ENCODE measurements around the gene ARSI. TPM values are rescaled to one million over a fixed set of nuclear protein-coding genes. Genes with fewer than 3 reads are reported as not detected.

ARSI gene
- total and polyA plus RNA-seq, 2 donors (not counting 3 experiments of a cell fraction or from before 2014, with no cell fraction given), result 0.17 to 0.20 TPM

- Histone ChIP-seq H3K4me3 (replicated peaks in 1 of 3; ENCODE audit: insufficient read depth in 1 of 3, low read depth in 1 of 3, low read length in 3 of 3) (no peak overlapping the region), H3K27me3 (ENCODE audit: control insufficient read depth in 2 of 2, insufficient read depth in 2 of 2, low read length in 2 of 2) (peaks cover 2 to 3% of the 10 kb centered on the region in 2 experiments), H3K27ac (ENCODE audit: insufficient read depth, low read depth, low read length) (no peak overlapping the region), H3K4me2 (ENCODE audit: insufficient read depth, low read length) (no peak overlapping the region), H3K9ac (replicated peaks; ENCODE audit: extremely low read depth, insufficient read depth, low read length) (no peak overlapping the region), H2AFZ (ENCODE audit: low read depth, low read length) (no peak overlapping the region), H4K20me1 (replicated peaks; ENCODE audit: control insufficient read depth, extremely low read depth, insufficient read depth, low read length) (no peaks in the 10 kb centered on the region), H3K36me3 (ENCODE audit: control insufficient read depth in 2 of 2, extremely low read depth in 1 of 2, insufficient read depth in 2 of 2, low read length in 2 of 2) (no peaks in the 10 kb centered on the region), H3K9me3 (replicated peaks; ENCODE audit: control insufficient read depth, insufficient read depth, low read length) (no peaks in the 10 kb centered on the region), H3K9me1 (replicated peaks; ENCODE audit: control insufficient read depth, extremely low read depth, insufficient read depth, low read length) (no peaks in the 10 kb centered on the region), H3K79me2 (ENCODE audit: control insufficient read depth, insufficient read depth, low read length) (no peaks in the 10 kb centered on the region), H3K4me1 (ENCODE audit: control insufficient read depth, extremely low read depth, insufficient read depth, low read length) (no peaks in the 10 kb centered on the region)
- BruUV-seq (replicated peaks), result no TSS peak
- no peak for TF ChIP-seq MYC (IDR thresholded peaks at IDR 0.05; ENCODE audit: low read depth, low read length)
- TF ChIP-seq EZH2 (IDR thresholded peaks at IDR 0.05; ENCODE audit: borderline replicate concordance, low read depth, low read length, severe bottlenecking), result no peak
- TF ChIP-seq POLR2A (IDR thresholded peaks at IDR 0.05; ENCODE audit: low read depth, low read length), result no peak
- no peak for TF ChIP-seq JUN (IDR thresholded peaks at IDR 0.05; ENCODE audit: borderline replicate concordance, insufficient read depth, insufficient read length, low read depth)
- TF ChIP-seq GATA2 (IDR thresholded peaks at IDR 0.05; ENCODE audit: insufficient read depth, insufficient read length, low read depth, low read length), result no peak
- TF ChIP-seq FOS (IDR thresholded peaks at IDR 0.05; ENCODE audit: borderline replicate concordance, insufficient read depth, low read length), result no peak
- TF ChIP-seq CTCF (IDR thresholded peaks at IDR 0.05; ENCODE audit: extremely low read depth in 1 of 2, insufficient read depth in 1 of 2, low read depth in 1 of 2, low read length in 2 of 2), result no peak
- TF ChIP-seq, protein P1, sequence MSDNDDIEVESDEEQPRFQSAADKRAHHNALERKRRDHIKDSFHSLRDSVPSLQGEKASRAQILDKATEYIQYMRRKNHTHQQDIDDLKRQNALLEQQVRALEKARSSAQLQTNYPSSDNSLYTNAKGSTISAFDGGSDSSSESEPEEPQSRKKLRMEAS (IDR thresholded peaks at IDR 0.05; ENCODE audit: insufficient read depth, insufficient read length), result no peak
- TF ChIP-seq POLR2AphosphoS5 (IDR thresholded peaks at IDR 0.05; ENCODE audit: insufficient read depth, low read depth, low read length), result no peak
- CTCF ChIA-PET, result interaction anchor here (1.2 to 1.4 kb wide), 2 partner anchors 10 to 12 kb away, joined by 4 to 5 read pairs; no protein-coding TSS in a partner anchor
- DNase-seq (ENCODE audit: low read depth, low spot score) (no peak), FAIRE-seq (no peak)
- intact Hi-C loops (cut with micrococcal nuclease) (no loop called here), dilution Hi-C loops (cut with MboI; ENCODE audit: extremely low pct_ligation_motif_present, low sequenced_read_pairs) (no loop called here)
- POLR2A ChIA-PET, result no interaction called here
Measured at GRCh38 chr5:150339841-150340240, 37.1 kb upstream of the ARSI start.

All from endothelial cell of umbilical vein (primary cell).